Skin epidermis (tissue), 12 donors: Measurements from ENCODE around the gene AGPAT3.

Experiments
- H3K27ac ChIP-seq, 21 experiments: fragments of 200-600 bp; sonication (generic) in 11 of 21; one replicate each; pipeline ENCODE4 v1.5.0; 2020; ENCODE audit warnings: mild to moderate bottlenecking in 3 of 21, inconsistent platforms in 2 of 21, moderate library complexity in 2 of 21
- H3K4me3 ChIP-seq, 7 experiments: fragments of 200-600 bp; sonication (generic) in 2 of 7; one replicate each; pipeline ENCODE4 v1.5.0; 2020; ENCODE audit warnings: inconsistent platforms in 2 of 7, mild to moderate bottlenecking in 2 of 7, moderate library complexity in 1 of 7

Gene AGPAT3

DNA sequence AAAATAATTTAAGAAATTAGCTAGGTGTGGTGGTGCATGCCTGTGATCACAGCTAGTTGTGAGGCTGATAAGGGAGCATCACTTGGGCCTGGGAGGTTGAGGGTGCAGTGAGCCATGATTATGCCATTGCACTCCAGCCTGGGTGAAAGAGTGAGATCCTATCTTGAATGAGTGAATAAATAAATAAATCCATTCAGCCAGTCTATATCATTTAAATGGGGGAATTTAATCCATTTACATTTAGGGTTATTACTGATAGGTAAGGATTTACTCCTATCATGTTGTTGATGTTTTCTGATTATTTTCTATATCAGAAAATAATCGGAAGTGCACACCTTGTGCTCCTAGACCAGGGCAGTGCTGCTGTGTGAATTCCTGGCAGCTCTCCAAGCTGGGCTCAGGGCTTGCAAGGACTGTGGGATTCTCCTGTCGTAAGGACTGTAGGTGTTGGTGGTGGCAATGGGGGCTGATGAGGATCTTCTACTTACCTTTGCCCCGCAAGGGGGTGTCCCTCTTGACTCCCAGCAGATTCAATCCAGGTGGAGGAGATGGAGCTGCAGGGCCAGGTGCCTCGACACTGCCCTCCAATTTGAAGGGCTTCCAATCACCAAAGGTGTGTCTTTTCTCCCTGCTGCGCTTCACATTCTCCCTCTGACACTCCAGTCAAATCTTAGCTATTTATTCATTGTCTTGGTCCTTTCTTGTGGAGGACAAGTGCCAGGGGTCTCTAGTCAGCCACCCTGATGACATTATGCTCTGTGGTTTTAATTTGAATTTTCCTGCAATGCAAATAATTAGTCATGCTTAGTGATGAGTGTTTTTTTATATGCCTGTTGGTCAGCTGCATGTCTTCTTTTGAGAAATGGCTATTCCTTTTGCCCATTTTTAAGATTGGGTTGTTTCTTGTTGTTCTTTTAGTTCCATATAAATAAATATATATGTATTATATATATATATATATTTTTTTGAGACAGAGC, 133.0 kb downstream of the AGPAT3 start:
- Histone ChIP-seq H3K27ac (no peak overlapping the region), H3K4me3 (no peak overlapping the region)

DNA sequence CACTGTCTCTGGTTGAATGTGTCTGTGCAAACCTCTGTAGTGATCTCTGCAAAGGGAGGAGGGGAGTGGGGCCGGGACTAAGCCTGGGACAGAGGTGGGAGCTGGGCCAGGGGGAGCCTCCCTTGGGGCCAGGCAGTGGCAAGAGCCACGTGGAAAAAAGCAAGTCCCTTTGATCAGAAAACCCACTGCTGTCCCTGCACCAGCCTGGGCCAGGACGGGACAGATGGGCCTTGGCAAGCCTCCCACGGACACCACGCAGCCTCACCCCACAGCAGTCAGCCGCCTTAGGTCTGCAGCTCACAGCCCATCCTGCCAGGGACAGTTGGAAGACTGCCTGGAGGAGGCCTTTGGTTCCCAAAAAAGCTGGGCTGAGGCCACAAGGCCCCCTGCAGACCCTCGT, 135.3 kb downstream of the AGPAT3 start:
- H3K27ac ChIP-seq: no peak overlapping the region

DNA sequence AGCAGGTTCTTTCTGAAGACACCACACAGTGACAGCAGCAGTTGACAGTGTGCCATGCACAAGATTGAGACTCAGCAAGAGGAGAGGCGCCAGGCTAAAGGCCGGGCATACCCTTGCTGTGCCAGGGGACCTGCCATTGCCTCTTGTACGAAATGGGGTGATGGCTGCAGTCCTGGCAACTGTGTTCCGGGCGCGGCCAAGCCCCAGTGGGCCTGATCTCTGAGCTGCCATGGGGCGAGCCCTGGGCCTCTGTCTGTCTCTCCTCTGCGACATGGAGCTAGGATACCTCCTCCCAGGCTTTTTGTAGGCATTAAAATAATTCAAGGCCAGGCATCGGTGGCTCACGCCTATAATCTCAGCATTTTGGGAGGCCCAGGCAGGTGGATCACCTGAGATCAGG, 137.5 kb downstream of the AGPAT3 start:
- Histone ChIP-seq H3K27ac (no peak overlapping the region), H3K4me3 (no peak overlapping the region)

More for the DNA sequence above, 135.3 kb downstream of the AGPAT3 start:
- no peak overlapping the region for H3K4me3 ChIP-seq

DNA sequence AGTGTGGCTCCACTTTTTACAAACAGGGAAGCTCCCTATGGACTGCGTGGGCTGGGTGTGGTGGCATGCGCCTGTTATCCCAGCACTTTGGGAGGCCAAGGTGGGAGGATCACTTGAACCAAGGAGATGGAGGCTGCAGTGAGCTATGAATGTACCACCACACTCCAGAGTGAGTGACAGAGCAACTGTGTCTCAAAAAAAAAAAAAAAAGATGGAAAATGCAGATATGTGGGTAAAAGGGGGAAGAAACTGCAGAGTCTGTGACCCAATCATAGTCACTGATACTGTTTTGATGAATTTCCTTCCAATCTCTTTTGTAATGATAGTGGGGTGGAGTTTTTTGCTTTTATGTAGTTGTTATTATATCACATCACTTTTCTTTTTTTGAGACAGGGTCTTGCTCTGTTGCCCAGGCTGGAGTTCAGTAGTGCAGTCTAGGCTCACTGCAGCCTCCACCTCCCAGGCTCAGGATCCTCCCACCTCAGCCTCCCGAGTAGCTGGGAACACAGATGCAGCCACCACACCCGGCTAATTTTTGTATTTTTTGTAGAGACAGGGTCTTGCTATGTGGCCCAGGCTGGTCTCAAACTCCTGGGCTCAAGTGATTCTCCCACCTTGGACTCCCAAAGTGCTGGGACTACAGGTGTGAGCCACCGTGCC, 138.4 kb downstream of the AGPAT3 start:
- Histone ChIP-seq H3K4me3 (no peak overlapping the region), H3K27ac (no peak overlapping the region)

DNA sequence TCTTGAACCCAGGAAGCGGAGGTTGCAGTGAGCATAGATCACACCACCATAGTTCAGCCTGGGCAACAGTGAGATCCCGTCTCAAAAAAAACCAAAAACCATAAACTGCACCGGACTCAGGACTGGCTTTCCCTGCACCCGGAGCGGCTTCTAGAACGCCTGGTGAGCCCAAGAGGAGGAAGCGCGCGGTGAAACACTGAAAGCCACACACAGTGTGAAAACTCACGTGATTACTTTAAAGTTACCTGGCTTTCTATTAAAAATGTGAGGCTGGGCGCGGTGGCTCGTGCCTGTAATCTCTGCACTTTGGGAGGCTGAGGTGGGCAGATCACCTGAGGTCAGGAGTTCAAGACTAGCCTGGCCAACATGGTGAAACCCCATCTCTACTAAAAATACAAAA, 140.0 kb downstream of the AGPAT3 start:
- H3K27ac ChIP-seq: peak overlapping the region in 6 of 21 experiments; percentile 11 to 88 (median 76)
- no peak overlapping the region for H3K4me3 ChIP-seq

DNA sequence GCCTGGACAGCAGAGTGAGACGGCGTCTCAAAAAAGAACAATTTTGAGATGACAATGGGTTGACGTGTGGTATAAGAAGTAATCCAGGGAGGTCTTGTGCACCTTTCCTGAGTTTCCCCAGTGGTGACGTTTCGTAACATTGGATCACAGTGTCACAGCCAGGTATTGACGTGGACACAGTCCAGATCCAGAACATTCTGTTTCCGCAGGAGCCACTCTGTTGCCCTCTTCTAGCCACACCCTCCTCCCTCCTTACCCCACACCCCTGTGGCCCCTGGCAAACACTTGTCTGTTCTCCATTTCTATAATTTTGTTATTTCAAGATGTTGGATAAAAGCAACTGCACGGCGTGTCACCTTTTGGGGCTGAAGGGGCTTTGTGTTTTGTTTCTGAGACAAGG, 140.6 kb downstream of the AGPAT3 start:
- Histone ChIP-seq H3K4me3 (no peak overlapping the region), H3K27ac (peak overlapping the region in 15 of 21 experiments; percentile 2 to 88 (median 60))

DNA sequence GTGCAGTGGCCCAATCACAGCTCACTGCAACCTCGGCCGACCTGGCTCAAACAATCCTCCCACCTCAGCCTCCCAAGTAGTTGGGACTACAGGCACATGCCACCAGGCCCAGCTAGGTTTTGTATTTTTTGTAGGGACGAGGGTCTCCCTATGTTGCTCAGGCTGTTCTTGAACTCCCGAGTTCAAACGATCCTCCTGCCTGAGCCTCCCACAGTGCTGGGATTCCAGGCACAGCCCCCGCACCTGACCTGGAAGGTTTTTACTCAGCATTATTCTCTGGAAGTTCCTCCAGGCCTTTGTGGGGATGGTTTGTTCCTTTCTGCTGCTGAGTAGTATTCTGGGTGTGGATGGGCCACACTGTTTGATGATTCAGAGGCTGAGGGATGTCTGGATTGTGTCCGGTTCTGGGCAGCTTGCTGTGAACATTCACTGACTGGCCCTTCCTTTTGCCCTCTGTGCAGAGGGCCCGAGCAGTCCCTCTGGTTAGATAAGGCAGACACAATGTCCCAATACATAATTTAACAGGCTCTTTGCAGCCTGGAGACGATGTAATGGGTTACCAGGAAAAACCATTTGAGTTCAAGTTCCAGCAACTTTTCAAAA, 141.1 kb downstream of the AGPAT3 start:
- no peak overlapping the region for H3K4me3 ChIP-seq
- H3K27ac ChIP-seq: peak overlapping the region in 16 of 21 experiments; percentile 2 to 88 (median 56)

DNA sequence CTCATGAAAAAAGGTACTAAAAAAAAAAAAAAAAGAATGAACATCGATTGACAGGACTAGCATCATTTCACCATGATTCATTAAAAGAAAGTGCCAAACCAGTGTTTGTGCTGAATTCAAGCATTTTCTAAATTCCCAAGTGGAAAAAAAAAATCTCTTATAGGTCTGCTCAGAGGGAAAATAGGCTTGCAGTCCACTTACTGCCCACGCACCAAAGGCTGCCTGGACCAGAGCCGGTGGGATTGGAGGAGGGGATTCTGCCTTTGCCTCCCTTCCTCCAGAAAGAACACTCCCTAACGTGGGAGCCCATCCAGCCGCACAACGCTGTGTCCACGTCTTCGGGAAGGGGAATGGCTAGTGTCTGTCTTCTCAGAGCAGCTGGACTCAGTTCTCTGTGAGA, 141.6 kb downstream of the AGPAT3 start:
- no peak overlapping the region for H3K4me3 ChIP-seq
- peak overlapping the region in 11 of 21 experiments; percentile 19 to 88 (median 57) for H3K27ac ChIP-seq

DNA sequence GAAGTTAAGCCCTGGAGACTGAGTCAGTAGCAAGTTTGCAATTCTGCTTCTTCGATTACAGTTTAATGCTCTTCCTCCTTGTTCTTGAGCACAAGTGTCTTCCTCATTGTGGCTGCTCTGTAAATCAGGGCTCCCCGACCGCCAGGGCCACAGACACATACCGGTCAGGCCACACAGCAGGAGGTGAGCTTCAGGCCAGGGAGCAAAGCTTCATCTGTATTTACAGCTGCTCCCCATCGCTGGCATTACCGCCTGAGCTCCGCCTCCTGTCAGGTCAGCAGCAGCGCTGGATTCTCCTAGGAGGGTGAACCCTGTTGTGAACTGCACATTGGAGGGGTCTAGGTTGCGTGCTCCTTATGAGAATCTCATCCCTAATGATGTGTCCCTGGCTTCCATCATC, 145.4 kb downstream of the AGPAT3 start:
- no peak overlapping the region for H3K27ac ChIP-seq
- H3K4me3 ChIP-seq: no peak overlapping the region

DNA sequence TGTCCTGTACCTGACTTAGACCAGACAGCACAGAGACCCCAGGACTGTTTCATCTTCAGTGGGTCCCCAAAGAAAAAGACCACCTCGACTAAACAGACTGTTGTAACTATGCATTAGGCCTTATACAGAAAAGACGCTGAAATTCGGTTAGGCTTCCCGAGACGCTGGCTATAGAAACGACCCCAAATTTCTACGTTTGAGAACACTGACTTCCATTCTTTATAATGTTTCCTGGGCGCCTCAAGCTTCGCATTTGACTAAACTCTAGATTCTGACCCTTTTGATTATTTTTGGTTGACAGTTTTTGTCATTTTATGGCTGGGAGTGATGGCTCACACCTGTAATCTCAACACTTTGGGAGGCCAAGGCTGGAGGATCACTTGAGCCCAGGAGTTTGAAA, 146.1 kb downstream of the AGPAT3 start:
- Histone ChIP-seq H3K27ac (peak overlapping the region in 20 of 21 experiments; percentile 89 to 99 (median 97)), H3K4me3 (peak overlapping the region; percentile 73 to 98 (median 96))

DNA sequence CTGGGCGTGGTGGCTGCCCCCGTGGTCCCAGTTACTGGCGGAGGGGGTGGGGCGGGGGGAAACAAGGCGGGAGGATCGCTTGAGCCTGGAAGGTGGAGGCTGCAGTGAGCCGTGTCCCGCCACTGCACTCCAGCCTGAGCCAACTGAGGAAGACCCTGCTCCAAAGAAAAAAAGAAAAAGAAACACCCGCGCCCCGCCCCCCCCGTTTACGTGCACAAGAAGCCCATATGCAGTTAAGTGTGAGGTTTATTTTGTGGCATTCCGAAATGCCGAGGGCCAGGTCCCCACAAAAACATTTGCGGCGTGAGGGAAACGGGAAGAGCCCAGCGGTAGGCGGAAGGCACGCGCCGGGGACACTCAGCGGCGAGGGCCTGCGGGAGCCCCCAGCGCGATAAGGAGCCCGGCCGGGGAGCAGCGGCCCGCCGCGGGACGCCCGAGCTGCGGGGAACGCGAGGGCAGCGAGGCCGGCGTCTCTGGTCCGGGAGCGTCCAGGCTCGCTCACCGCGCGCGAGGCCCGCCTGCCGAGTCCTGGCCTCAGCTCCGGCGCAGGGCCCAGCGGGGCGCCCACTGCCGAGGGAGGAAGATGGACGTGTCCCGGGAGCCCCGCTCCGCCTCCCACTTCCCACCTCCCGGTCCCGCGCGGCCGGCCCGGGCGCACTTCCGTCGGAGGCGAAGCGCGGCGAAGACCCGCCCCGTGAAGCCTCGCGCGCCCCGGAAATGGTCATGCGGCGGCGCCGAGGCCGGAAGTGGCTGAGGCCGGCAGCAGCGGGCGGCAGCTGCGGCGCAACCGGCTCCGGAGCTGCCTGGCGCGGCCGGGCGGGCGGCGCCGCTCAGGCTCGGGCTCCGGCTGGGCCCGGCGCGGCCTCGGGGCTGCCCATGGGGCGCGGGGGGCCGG, 146.8 kb downstream of the AGPAT3 start, which contains the start of gene TRAPPC10:
TSS of gene TRAPPC10 (plus strand) at position 731 of the 895 bp plus-strand sequence. CDS start 185 bp downstream, outside the sequence.
- Histone ChIP-seq H3K27ac (peak within 1 kb of the TSS; percentile 89 to 99 (median 97)), H3K4me3 (peak within 1 kb of the TSS; percentile 73 to 98 (median 96))

DNA sequence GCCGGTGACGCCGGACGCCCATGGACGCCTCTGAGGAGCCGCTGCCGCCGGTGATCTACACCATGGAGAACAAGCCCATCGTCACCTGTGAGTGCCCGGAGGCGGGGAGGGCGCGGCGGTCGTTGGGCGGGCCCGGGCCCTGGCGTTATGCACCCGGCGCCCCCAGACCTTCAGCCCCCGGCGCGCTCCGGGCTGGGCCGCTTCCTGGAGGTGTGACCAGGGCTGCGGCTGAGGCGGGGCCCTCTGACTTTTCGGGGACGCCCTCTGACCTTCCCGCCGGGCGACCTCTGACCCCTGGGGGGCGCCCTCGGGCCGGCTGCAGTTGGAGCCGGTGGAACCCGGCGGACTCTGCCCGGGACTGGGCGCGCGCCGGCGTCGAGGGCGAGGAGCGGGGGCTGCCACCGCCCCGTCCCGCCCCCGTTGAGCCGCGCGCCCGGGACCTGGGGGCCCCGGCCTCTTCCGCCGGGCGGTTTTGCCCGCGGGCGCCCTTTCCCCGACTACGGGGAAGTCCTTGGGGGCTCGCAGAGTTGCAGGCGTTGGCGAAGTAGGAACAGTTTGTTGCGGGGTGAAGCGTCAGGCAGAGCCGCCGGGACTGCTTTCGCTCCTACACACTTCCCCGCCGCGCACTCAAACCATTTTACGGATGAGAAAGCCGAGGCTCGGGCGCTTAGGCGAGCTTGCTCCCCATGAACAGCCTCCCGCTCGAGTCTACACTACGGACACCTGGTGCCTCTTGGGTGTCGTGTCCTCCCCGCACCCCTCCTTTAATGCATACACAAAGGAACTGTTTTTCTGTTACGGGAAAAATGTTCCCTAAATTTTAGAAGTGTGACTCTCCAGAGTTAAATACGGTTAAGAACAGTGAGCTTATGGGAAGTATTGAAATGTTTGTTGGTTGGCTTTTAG, 147.7 kb downstream of the AGPAT3 start:
- Histone ChIP-seq H3K4me3 (peak overlapping the region; percentile 73 to 98 (median 96)), H3K27ac (peak overlapping the region; percentile 46 to 99 (median 97))

DNA sequence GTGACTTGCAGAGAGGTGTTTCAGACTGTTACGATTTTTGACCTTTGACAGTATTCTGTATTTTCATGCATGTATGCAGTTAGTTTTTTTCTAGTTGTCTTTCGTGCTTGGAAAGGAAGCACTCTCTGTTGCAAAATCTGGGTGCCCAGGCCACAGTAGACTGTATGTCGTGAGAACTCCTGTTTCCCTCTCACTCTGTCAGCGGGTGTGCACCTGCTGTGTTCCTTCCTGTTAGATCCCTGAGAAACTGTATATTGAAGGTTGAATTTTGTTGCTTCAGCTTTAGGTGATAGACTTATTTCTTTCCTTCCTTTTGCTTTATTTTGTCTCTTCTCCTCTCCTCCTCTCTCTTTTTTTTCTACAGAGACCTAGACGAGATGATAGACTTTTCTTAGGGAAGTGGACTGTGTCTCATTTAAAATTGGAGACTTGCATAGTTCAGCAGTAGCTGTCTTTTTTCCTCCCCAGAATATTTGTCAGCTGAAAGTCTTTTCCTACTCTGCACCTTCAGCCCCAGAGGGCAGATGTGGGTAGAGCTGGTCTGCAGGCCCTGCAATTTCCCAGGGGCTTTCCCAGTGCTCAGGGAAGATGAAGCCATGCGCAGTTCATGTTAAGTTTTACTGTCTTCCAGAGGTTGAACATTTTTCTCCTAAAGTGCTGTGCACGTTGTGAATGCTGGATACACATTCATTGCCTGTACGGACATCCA, 148.5 kb downstream of the AGPAT3 start:
- H3K4me3 ChIP-seq: peak overlapping the region; percentile 73 to 98 (median 96)
- peak overlapping the region in 18 of 21 experiments; percentile 81 to 99 (median 97) for H3K27ac ChIP-seq

DNA sequence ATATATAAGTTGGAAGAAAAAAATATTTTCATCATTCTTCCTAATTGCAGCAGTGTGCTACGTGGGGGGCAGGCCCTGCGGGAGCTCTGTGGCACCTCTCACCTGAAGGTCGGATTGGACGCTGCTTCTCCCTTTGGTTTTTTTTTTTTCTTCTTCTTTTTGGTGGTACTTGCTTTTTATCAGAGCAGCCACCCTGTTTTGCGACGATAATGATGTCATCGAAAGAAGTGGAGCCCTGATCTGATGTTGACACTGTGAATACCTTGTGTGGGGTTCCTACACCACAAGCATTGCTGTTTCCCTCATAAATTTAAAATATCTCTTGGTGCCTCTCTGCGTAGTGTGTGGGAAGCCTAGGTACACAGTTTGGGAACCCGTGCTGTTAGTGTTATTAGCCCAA, 152.6 kb downstream of the AGPAT3 start:
- H3K4me3 ChIP-seq: no peak overlapping the region
- no peak overlapping the region for H3K27ac ChIP-seq

DNA sequence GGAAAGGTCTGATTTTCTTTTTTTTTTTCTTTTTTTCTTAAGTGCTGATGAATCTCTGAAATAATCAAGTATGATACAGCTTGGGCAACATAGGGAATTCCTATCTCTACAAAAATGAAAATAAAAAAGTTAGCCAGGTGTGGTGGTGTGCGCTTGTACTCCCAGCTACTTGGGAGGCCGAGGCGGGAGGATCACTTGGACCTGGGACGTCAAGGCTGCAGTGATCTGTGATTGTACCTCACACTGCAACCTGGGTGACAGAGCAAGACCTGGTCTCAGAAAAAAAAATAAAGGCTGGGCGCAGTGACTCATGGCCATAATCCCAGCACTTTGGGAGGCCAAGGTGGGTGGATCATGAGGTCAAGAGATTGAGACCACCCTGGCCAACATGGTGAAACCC, 153.1 kb downstream of the AGPAT3 start:
- Histone ChIP-seq H3K27ac (no peak overlapping the region), H3K4me3 (no peak overlapping the region)

DNA sequence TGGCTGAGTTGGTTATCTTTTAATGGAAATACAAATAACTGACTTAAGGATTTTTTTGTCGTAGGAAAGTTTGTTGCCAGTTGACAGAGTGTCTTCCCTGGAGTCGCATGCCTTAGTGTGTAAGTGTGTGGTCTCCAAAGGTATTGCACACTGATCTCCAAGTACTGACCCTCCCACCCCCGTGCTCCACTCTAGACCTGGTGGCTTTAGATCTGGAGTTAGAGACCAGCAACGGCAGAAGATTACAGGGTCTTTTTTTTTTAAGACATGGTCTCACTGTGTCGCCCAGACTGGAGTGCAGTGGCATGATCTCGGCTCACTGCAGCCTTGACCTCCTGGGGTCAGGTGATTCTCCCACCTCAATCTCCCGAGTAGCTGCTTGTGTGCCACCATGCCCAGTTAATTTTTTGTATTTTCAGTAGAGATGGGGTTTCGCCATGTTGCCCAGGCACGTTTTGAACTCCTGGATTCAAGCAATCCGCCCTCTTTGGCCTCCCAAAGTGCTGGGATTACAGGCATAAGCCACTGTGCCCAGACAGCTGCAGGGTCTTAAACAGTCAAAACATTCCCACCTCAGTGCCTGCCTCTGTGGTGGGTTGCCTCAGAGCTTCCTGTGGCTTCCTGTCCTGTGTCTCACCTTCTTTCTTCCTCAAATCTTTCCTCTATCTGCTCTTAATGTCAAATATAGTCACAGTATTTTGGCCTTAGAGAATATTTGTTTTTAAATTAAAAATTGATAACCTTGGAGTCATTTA, 154.0 kb downstream of the AGPAT3 start:
- no peak overlapping the region for H3K4me3 ChIP-seq
- peak overlapping the region in 1 of 21 experiments; percentile 5 for H3K27ac ChIP-seq

DNA sequence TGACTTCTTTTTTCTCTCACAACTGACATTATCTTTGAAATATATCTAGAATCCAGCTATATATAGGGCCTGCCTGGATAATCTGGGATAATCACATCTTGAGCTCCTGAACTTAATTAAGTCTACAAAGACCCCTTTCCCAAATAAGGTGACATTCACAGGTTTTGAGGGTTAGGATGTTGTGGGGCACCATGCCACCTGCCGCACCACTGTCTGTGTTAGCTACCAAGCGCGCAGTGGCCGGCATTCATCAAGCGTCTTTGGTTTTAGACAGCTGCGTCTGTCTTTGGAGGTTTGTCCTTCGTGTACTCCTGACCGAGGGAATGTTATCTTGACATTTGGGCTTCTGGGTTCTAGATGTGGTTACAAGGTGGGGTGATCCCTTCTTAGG, 154.5 kb downstream of the AGPAT3 start:
- Histone ChIP-seq H3K4me3 (no peak overlapping the region), H3K27ac (peak overlapping the region in 1 of 21 experiments; percentile 5)
